ENCODE measurements around the gene FOXN3.

DNA sequence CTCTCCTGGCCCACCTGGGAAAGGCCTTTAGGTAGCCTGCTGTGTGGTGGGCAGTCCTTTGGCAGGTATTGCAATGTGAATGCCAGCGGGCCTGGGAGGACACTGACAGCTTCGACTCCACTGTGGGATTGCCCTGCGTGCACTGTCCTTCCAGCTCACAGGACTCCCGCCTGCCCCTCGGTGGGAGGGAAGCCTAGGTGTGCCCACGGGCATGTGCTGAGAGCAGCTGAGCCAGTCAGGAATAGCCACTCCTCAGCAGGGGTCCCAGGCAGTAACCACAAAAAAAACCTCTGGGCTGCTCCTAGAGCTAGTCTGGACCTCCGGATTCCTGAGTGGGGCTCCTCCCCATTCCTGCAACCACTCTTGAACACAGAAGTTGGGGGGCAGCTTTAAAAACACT, 278.2 kb downstream of the FOXN3 start:
- TF ChIP-seq, protein P1, sequence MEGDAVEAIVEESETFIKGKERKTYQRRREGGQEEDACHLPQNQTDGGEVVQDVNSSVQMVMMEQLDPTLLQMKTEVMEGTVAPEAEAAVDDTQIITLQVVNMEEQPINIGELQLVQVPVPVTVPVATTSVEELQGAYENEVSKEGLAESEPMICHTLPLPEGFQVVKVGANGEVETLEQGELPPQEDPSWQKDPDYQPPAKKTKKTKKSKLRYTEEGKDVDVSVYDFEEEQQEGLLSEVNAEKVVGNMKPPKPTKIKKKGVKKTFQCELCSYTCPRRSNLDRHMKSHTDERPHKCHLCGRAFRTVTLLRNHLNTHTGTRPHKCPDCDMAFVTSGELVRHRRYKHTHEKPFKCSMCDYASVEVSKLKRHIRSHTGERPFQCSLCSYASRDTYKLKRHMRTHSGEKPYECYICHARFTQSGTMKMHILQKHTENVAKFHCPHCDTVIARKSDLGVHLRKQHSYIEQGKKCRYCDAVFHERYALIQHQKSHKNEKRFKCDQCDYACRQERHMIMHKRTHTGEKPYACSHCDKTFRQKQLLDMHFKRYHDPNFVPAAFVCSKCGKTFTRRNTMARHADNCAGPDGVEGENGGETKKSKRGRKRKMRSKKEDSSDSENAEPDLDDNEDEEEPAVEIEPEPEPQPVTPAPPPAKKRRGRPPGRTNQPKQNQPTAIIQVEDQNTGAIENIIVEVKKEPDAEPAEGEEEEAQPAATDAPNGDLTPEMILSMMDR (IDR thresholded peaks at IDR 0.05), result no peak
- no peak for TF ChIP-seq POLR2A (IDR thresholded peaks at IDR 0.05)
